ENCODE data around the gene PIP4K2A. TPM values are rescaled to one million over a fixed set of nuclear protein-coding genes. Genes with fewer than 3 reads are reported as not detected.
A peak's percentile ranks its signal among the peaks of the same experiment; 100 is the strongest.

The PIP4K2A gene
- total RNA-seq, 4 donors from 2014 or later, result 2.6 to 14.9 (median 12.4) TPM

DNA sequence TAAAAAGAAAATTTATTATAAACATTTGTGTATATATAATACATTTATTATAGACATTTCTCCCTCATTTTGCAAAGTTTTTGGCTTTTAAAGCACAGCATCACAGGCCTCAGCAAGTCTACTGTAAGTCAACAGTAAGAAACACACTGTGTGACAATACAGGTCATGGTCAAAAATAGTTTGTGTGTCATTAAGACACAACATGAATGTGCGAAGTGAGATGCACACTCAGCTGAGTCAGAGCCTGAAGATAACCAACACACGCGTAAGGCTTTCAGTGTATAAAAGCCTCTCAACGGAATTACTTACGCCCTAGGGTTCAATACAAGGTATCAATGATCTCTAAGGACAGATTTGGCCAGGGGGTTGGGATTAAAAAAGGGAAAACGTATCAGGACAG lies 157.6 kb downstream of the PIP4K2A start:
- no peak for DNase-seq
- no peak for TF ChIP-seq EP300 (IDR thresholded peaks at IDR 0.05; ENCODE audit: low read depth)
- TF ChIP-seq POLR2AphosphoS5 (IDR thresholded peaks at IDR 0.05), result no peak
- TF ChIP-seq, protein P1, sequence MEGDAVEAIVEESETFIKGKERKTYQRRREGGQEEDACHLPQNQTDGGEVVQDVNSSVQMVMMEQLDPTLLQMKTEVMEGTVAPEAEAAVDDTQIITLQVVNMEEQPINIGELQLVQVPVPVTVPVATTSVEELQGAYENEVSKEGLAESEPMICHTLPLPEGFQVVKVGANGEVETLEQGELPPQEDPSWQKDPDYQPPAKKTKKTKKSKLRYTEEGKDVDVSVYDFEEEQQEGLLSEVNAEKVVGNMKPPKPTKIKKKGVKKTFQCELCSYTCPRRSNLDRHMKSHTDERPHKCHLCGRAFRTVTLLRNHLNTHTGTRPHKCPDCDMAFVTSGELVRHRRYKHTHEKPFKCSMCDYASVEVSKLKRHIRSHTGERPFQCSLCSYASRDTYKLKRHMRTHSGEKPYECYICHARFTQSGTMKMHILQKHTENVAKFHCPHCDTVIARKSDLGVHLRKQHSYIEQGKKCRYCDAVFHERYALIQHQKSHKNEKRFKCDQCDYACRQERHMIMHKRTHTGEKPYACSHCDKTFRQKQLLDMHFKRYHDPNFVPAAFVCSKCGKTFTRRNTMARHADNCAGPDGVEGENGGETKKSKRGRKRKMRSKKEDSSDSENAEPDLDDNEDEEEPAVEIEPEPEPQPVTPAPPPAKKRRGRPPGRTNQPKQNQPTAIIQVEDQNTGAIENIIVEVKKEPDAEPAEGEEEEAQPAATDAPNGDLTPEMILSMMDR (IDR thresholded peaks at IDR 0.05), result no peak
- no peak for TF ChIP-seq POLR2A (IDR thresholded peaks at IDR 0.05)
- no peaks in the 10 kb centered on the region for H3K36me3 ChIP-seq
- 90 to 100% methylated on average over 2 to 6 of the region's 6 CpGs for WGBS, 2 donors (ENCODE audit: low coverage in 1 of 2)
- no peak overlapping the region for H3K27ac ChIP-seq
- no peaks in the 10 kb centered on the region for H3K9me3 ChIP-seq
- no peak overlapping the region for H3K4me3 ChIP-seq
- in situ Hi-C loops (cut with MboI; ENCODE audit: low pct_ligation_motif_present in 1 of 4, low pct_unique_long_range_greater_than_20kb in 1 of 4, low sequenced_read_pairs in 3 of 4), result loop anchor here (10.0 to 25.0 kb wide), 5 partner anchors 418 to 569 kb away; partner anchors contain the start of gene DNAJC1 (in 2 of the 4)
- intact Hi-C loops (cut with DNase I; ENCODE audit: low total_unique reads), result no loop called here
- no peaks in the 10 kb centered on the region for H3K4me1 ChIP-seq
- no peaks in the 10 kb centered on the region for H3K27me3 ChIP-seq

DNA sequence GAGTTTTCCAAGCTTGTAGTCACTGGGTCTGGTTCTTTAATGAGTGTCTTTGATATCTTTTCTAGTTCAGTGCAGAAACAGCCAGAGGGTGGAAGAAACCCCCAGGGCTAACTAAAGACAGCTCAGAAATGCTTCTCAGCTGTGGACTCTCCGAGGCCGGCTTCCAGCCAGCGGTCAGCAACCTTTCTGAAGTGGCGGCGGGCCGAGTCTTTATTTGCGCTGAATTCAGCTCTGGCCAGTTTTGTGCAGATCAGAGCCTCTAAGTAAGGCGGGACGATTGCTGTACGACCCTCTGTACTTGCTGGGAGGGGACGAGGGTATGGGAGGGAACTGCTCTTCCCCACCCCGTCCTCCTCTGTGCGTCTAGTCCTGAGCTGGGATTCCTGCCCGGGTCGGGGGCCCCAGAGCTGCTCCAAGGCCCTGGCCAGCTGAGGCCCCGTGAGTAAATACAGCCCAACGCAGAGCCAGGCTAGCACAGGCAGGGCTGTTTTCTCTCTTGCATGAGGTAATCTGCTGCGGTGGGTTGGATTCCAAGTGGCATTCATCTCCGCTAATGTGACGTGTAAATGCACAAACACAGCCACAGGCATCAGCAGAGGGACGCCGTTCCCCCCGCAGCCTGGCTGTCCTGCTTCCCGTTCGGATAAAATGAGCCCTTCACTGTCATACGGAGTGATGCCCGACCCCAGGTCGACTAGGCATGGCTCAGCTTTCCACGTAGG lies 159.8 kb downstream of the PIP4K2A start:
- Histone ChIP-seq H3K4me3 (peak overlapping the region in 2 of 4 donors; percentile 8 to 18), H3K4me1 (no peaks in the 10 kb centered on the region), H3K36me3 (peaks cover 0 to 8% (median 0%) of the 10 kb centered on the region in 4 donors), H3K27me3 (no peaks in the 10 kb centered on the region), H3K9me3 (no peaks in the 10 kb centered on the region), H3K27ac (peak overlapping the region; percentile 40 to 82 (median 58))
- WGBS, 2 donors (ENCODE audit: low coverage in 1 of 2), result 78 to 97% methylated on average over 6 to 29 of the region's 29 CpGs
- DNase-seq, result peak; percentile 28
- TF ChIP-seq, protein P1 (IDR thresholded peaks at IDR 0.05), result no peak
- TF ChIP-seq POLR2A (IDR thresholded peaks at IDR 0.05) (no peak), POLR2AphosphoS5 (IDR thresholded peaks at IDR 0.05) (peak; percentile 28 to 45 (median 34))
- intact Hi-C loops (cut with DNase I; ENCODE audit: low total_unique reads) (no loop called here), in situ Hi-C loops (cut with MboI; ENCODE audit: low pct_ligation_motif_present in 1 of 4, low pct_unique_long_range_greater_than_20kb in 1 of 4, low sequenced_read_pairs in 3 of 4) (loop anchor here (10.0 to 25.0 kb wide), 5 partner anchors 420 to 567 kb away; partner anchors contain the start of gene DNAJC1 (in 2 of the 4))

DNA sequence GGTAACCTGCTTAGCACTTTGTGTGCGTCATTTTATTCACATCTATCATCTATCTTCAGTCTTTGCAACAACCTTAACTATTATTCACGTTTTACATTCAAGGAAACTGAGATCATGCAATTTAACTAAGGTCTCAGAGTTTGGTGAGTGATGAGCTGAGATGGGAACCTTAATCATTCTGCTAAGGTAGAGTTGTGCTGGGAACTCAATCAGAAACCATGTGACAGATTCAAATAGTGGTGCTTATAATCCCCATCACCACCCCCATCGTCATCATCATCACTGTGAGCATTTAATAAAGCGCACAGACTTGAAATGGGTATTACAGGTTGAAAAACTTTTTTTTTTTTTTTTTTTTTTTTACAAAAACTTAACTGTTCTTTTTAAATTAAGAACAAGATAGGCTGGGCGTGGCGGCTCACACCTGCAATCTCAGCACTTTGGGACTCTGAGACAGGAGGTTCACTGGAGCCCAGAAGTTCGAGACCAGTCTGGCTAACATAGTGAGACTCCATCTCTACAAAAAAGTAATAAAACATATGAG lies 160.9 kb downstream of the PIP4K2A start:
- H3K27me3 ChIP-seq, result no peaks in the 10 kb centered on the region
- no peaks in the 10 kb centered on the region for H3K9me3 ChIP-seq
- TF ChIP-seq EP300 (IDR thresholded peaks at IDR 0.05; ENCODE audit: low read depth), result no peak
- TF ChIP-seq, protein P1 (IDR thresholded peaks at IDR 0.05), result no peak
- TF ChIP-seq POLR2A (IDR thresholded peaks at IDR 0.05), result no peak
- no peak for TF ChIP-seq POLR2AphosphoS5 (IDR thresholded peaks at IDR 0.05)
- no peaks in the 10 kb centered on the region for H3K4me1 ChIP-seq
- H3K27ac ChIP-seq, result peak overlapping the region in 2 of 4 donors; percentile 59 to 82
- in situ Hi-C loops (cut with MboI; ENCODE audit: low pct_ligation_motif_present in 1 of 4, low pct_unique_long_range_greater_than_20kb in 1 of 4, low sequenced_read_pairs in 3 of 4) (loop anchor here (10.0 to 25.0 kb wide), 5 partner anchors 421 to 566 kb away; partner anchors contain the start of gene DNAJC1 (in 2 of the 4)), intact Hi-C loops (cut with DNase I; ENCODE audit: low total_unique reads) (no loop called here)
- 92 to 94% methylated on average over 7 of the region's 7 CpGs for WGBS, 2 donors (ENCODE audit: low coverage in 1 of 2)
- H3K4me3 ChIP-seq, result no peak overlapping the region
- DNase-seq, result no peak
- peaks cover 0 to 8% (median 0%) of the 10 kb centered on the region in 4 donors for H3K36me3 ChIP-seq

DNA sequence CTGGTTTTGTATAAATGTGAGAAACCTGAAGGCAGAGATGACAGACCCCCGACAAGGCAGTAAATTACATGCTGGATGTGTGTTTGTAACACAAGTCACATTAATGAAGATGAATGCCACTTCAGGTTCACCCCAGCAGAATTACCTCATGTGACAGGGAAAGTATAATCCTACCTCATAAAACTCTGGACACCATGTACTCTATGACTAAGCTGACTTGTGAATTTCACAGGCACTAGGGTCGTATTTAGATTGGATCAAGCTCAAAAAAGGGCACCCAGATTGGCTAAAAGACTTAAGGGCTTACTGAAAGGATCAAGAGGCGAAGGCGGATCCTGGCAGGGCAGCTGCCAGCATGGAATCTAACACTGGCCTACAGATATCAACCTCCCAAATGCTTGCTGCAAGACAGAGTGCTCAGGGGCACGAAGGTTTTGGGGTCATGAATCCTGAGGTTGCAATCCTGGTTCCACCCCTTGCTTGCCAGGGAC lies 161.4 kb downstream of the PIP4K2A start:
- DNase-seq, result no peak
- no peak overlapping the region for H3K4me3 ChIP-seq
- H3K27me3 ChIP-seq, result no peaks in the 10 kb centered on the region
- WGBS, 2 donors (ENCODE audit: low coverage in 1 of 2), result 55 to 71% methylated on average over 1 to 5 of the region's 5 CpGs
- TF ChIP-seq, protein P1 (IDR thresholded peaks at IDR 0.05), result no peak
- no peak for TF ChIP-seq EP300 (IDR thresholded peaks at IDR 0.05; ENCODE audit: low read depth)
- intact Hi-C loops (cut with DNase I; ENCODE audit: low total_unique reads), result no loop called here
- H3K9me3 ChIP-seq, result no peaks in the 10 kb centered on the region
- no peak overlapping the region for H3K27ac ChIP-seq
- H3K36me3 ChIP-seq, result peaks cover 0 to 8% (median 0%) of the 10 kb centered on the region in 4 donors
- no peaks in the 10 kb centered on the region for H3K4me1 ChIP-seq
- in situ Hi-C loops (cut with MboI; ENCODE audit: low pct_ligation_motif_present in 1 of 4, low pct_unique_long_range_greater_than_20kb in 1 of 4, low sequenced_read_pairs in 3 of 4), result loop anchor here (10.0 to 25.0 kb wide), 5 partner anchors 422 to 566 kb away; partner anchors contain the start of gene DNAJC1 (in 2 of the 4)
